Neuron (in vitro differentiated cells): ENCODE measurements around the gene ANKRD24.
"Not testable (repeated sequence)": the region's sequence is repeated elsewhere in the genome, so short reads cannot be mapped to it uniquely, and the experiment has no call there.

ENCODE experiments used
- H2AFZ ChIP-seq: one replicate; pipeline ENCODE4 v1.6.1; 2013; ENCODE audit warnings: low read depth, mild to moderate bottlenecking, inconsistent platforms, low read length, moderate library complexity
- H3K27me3 ChIP-seq: one replicate; pipeline ENCODE4 v1.6.1; 2013; ENCODE audit warnings: low read length; ENCODE audit not compliant: insufficient read depth
- H3K36me3 ChIP-seq: one replicate; pipeline ENCODE4 v1.6.1; 2013; ENCODE audit warnings: low read length; ENCODE audit not compliant: insufficient read depth
- H3K4me1 ChIP-seq: one replicate; pipeline ENCODE4 v1.6.1; 2013; ENCODE audit warnings: low read length; ENCODE audit not compliant: insufficient read depth
- H3K4me3 ChIP-seq: 2 replicates; pipeline ENCODE4 v1.5.1; 2013; ENCODE audit warnings: mild to moderate bottlenecking, low read length, moderate library complexity
- H3K9me3 ChIP-seq: one replicate; pipeline ENCODE4 v1.6.1; 2013; ENCODE audit warnings: low read length

ANKRD24 gene

GRCh38 chr19:4234142-4234861, 51.8 kb downstream of the ANKRD24 start:
- Histone ChIP-seq H3K4me1 (no peaks in the 10 kb centered on the region), H2AFZ (no peak overlapping the region), H3K4me3 (no peak overlapping the region), H3K27me3 (no peaks in the 10 kb centered on the region), H3K9me3 (no peaks in the 10 kb centered on the region), H3K36me3 (no peaks in the 10 kb centered on the region)

GRCh38 chr19:4234862-4235201, 52.3 kb downstream of the ANKRD24 start:
- Histone ChIP-seq H3K4me1 (no peaks in the 10 kb centered on the region), H3K36me3 (no peaks in the 10 kb centered on the region), H3K27me3 (no peaks in the 10 kb centered on the region)

GRCh38 chr19:4237510-4237909, 55.0 kb downstream of the ANKRD24 start:
- H3K9me3 ChIP-seq, H3K4me1 ChIP-seq, H2AFZ ChIP-seq, H3K36me3 ChIP-seq, H3K27me3 ChIP-seq, H3K4me3 ChIP-seq: not testable (repeated sequence)

More at GRCh38 chr19:4234862-4235201, 52.3 kb downstream of the ANKRD24 start:
- Histone ChIP-seq H2AFZ (no peak overlapping the region), H3K9me3 (no peaks in the 10 kb centered on the region), H3K4me3 (no peak overlapping the region)

- Histone ChIP-seq H3K27me3 (no peaks in the 10 kb centered on the region), H3K4me3 (no peak overlapping the region), H3K36me3 (no peaks in the 10 kb centered on the region), H2AFZ (no peak overlapping the region), H3K4me1 (no peaks in the 10 kb centered on the region), H3K9me3 (no peaks in the 10 kb centered on the region)
Observed at GRCh38 chr19:4238831-4239230, 56.3 kb downstream of the ANKRD24 start.

- Histone ChIP-seq H3K4me3 (no peak overlapping the region), H3K27me3 (no peaks in the 10 kb centered on the region), H2AFZ (no peak overlapping the region), H3K36me3 (no peaks in the 10 kb centered on the region), H3K4me1 (peaks cover 4% of the 10 kb centered on the region), H3K9me3 (no peaks in the 10 kb centered on the region)
Observed at GRCh38 chr19:4241824-4242430, 59.4 kb downstream of the ANKRD24 start.

GRCh38 chr19:4245938-4246337, 63.4 kb downstream of the ANKRD24 start:
- Histone ChIP-seq H2AFZ (peak overlapping the region; percentile 74), H3K36me3 (peaks cover 16% of the 10 kb centered on the region)
- not testable (repeated sequence) for H3K4me3 ChIP-seq, H3K4me1 ChIP-seq, H3K9me3 ChIP-seq, H3K27me3 ChIP-seq

- H2AFZ ChIP-seq = peak within 1 kb of the TSS; percentile 74
Observed at GRCh38 chr19:4246767-4247593, 64.5 kb downstream of the ANKRD24 start, which contains the start of gene YJU2. Gene YJU2 (plus strand): TSS chr19:4247080. CDS start chr19:4247147, 67 bp downstream.

GRCh38 chr19:4256563-4256962, 74.1 kb downstream of the ANKRD24 start:
- Histone ChIP-seq H3K27me3 (no peaks in the 10 kb centered on the region), H3K9me3 (peaks cover 23% of the 10 kb centered on the region), H3K4me3 (no peak overlapping the region), H3K36me3 (peaks cover 62% of the 10 kb centered on the region), H2AFZ (no peak overlapping the region), H3K4me1 (no peaks in the 10 kb centered on the region)

More at GRCh38 chr19:4246767-4247593, 64.5 kb downstream of the ANKRD24 start, which contains the start of gene YJU2:
- peaks cover 25% of the 10 kb centered on the region for H3K36me3 ChIP-seq
- no peaks in the 10 kb centered on the region for H3K9me3 ChIP-seq
- no peaks in the 10 kb centered on the region for H3K27me3 ChIP-seq
- H3K4me3 ChIP-seq = peak within 1 kb of the TSS; percentile 77
- H3K4me1 ChIP-seq = peaks cover 8% of the 10 kb centered on the region

GRCh38 chr19:4257025-4257424, 74.5 kb downstream of the ANKRD24 start:
- H3K27me3 ChIP-seq = no peaks in the 10 kb centered on the region
- H3K9me3 ChIP-seq = peaks cover 23% of the 10 kb centered on the region
- H2AFZ ChIP-seq = no peak overlapping the region
- no peaks in the 10 kb centered on the region for H3K4me1 ChIP-seq
- H3K36me3 ChIP-seq = peaks cover 64% of the 10 kb centered on the region
- H3K4me3 ChIP-seq = no peak overlapping the region

- no peak overlapping the region for H2AFZ ChIP-seq
- H3K36me3 ChIP-seq = peaks cover 64% of the 10 kb centered on the region
- H3K4me3 ChIP-seq = no peak overlapping the region
- peaks cover 20% of the 10 kb centered on the region for H3K9me3 ChIP-seq
- no peaks in the 10 kb centered on the region for H3K27me3 ChIP-seq
- H3K4me1 ChIP-seq = no peaks in the 10 kb centered on the region
Observed at GRCh38 chr19:4258181-4258580, 75.7 kb downstream of the ANKRD24 start.

- Histone ChIP-seq H3K27me3 (no peaks in the 10 kb centered on the region), H3K36me3 (peaks cover 52% of the 10 kb centered on the region), H2AFZ (no peak overlapping the region), H3K4me3 (no peak overlapping the region), H3K9me3 (peaks cover 8% of the 10 kb centered on the region), H3K4me1 (no peaks in the 10 kb centered on the region)
Observed at GRCh38 chr19:4260613-4261191, 78.2 kb downstream of the ANKRD24 start.

GRCh38 chr19:4264812-4265211, 82.3 kb downstream of the ANKRD24 start:
- H3K4me1 ChIP-seq = no peaks in the 10 kb centered on the region
- no peak overlapping the region for H2AFZ ChIP-seq
- no peak overlapping the region for H3K4me3 ChIP-seq
- H3K36me3 ChIP-seq = peaks cover 30% of the 10 kb centered on the region
- no peaks in the 10 kb centered on the region for H3K9me3 ChIP-seq
- H3K27me3 ChIP-seq = no peaks in the 10 kb centered on the region
